ENCODE results near the gene KIAA0513. TPM values are rescaled to one million over a fixed set of nuclear protein-coding genes. Genes with fewer than 3 reads are reported as not detected.

KIAA0513 gene
- polyA plus RNA-seq, 1 experiment: 10.0 TPM

GRCh38 chr16:85003725-85004586, 23.6 kb upstream of the KIAA0513 start:
- no peak for DNase-seq (ENCODE audit: low read depth, low spot score)
- TF ChIP-seq, protein P1, sequence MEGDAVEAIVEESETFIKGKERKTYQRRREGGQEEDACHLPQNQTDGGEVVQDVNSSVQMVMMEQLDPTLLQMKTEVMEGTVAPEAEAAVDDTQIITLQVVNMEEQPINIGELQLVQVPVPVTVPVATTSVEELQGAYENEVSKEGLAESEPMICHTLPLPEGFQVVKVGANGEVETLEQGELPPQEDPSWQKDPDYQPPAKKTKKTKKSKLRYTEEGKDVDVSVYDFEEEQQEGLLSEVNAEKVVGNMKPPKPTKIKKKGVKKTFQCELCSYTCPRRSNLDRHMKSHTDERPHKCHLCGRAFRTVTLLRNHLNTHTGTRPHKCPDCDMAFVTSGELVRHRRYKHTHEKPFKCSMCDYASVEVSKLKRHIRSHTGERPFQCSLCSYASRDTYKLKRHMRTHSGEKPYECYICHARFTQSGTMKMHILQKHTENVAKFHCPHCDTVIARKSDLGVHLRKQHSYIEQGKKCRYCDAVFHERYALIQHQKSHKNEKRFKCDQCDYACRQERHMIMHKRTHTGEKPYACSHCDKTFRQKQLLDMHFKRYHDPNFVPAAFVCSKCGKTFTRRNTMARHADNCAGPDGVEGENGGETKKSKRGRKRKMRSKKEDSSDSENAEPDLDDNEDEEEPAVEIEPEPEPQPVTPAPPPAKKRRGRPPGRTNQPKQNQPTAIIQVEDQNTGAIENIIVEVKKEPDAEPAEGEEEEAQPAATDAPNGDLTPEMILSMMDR (IDR thresholded peaks at IDR 0.05; ENCODE audit: low read depth, low read length): no peak
- no peaks in the 10 kb centered on the region; the same call in 1 of the 2 replicates for H3K9me3 ChIP-seq (ENCODE audit: control insufficient read depth, insufficient read depth, low read length)
- CTCF ChIA-PET: interaction anchor here (0.8 to 1.5 kb wide), 2 partner anchors 8 to 265 kb away, joined by 4 to 6 read pairs; no protein-coding TSS in a partner anchor
- peak overlapping the region; percentile 97 for H3K27ac ChIP-seq (ENCODE audit: low read depth, low read length)
- H3K27me3 ChIP-seq (ENCODE audit: control insufficient read depth, insufficient read depth, low read length): no peaks in the 10 kb centered on the region
- POLR2A ChIA-PET: interaction anchor here (0.6 to 4.3 kb wide), 2 partner anchors 9 to 31 kb away, joined by 4 to 27 read pairs; no protein-coding TSS in a partner anchor
- peak overlapping the region; percentile 32 for H3K4me3 ChIP-seq (ENCODE audit: low read depth, low read length)

- ChIA-PET POLR2A (interaction anchor here (0.5 to 4.3 kb wide), 3 partner anchors 10 to 274 kb away, joined by 4 to 27 read pairs (median 5); no protein-coding TSS in a partner anchor), CTCF (interaction anchor here (0.6 to 1.7 kb wide), 4 partner anchors 8 to 266 kb away, joined by 3 to 9 read pairs (median 5); no protein-coding TSS in a partner anchor)
- Histone ChIP-seq H3K27ac (ENCODE audit: low read depth, low read length) (peak overlapping the region; percentile 97), H3K4me3 (ENCODE audit: low read depth, low read length) (peak overlapping the region; percentile 5; the same call in 1 of the 2 replicates), H3K27me3 (ENCODE audit: control insufficient read depth, insufficient read depth, low read length) (no peaks in the 10 kb centered on the region), H3K9me3 (ENCODE audit: control insufficient read depth, insufficient read depth, low read length) (no peaks in the 10 kb centered on the region; the same call in 1 of the 2 replicates)
- TF ChIP-seq, protein P1 (IDR thresholded peaks at IDR 0.05; ENCODE audit: low read depth, low read length): no peak
- peak; percentile 88 for DNase-seq (ENCODE audit: low read depth, low spot score)
Measured at GRCh38 chr16:85004587-85005205, 22.9 kb upstream of the KIAA0513 start.

DNA sequence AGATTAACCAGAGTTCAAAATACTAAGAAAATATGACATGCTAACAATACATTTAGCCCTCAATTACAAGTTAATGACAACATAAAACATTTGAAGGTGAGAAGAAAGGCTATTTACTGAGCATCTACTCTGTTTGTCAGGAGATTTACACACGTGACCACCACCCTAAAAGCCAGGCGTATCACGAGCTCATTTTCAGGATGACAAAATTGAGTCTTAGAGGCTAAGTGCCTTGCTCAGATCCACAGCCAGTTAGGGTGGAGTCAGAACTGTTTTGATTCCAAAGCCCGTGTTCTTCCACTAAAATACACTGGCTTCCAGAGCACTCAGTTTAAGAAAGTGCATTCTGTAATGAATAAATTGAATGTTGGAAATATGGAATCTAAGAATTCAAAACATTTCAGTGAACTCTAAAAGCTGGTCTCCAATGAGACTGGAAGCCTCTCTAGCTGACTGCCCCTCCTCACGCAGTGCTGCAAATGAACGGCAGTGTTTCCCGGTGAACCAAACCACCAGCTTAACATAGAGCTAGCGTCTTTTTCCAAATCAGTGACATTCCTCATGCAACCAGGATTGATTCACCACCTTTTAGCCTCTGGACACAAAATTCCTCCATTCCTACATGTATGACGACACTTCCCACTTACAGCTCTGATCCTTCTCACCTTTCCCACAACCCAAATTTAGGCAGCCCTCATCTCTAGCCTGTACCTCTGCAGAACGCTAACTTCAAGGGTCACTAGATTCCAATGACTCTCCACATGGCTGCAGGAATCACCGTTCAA, 22.1 kb upstream of the KIAA0513 start:
- Histone ChIP-seq H3K9me3 (ENCODE audit: control insufficient read depth, insufficient read depth, low read length) (no peaks in the 10 kb centered on the region; the same call in 1 of the 2 replicates), H3K27me3 (ENCODE audit: control insufficient read depth, insufficient read depth, low read length) (no peaks in the 10 kb centered on the region), H3K4me3 (ENCODE audit: low read depth, low read length) (no peak overlapping the region), H3K27ac (ENCODE audit: low read depth, low read length) (peak overlapping the region; percentile 97)
- ChIA-PET POLR2A (interaction anchor here (0.5 to 4.3 kb wide), 2 partner anchors 11 to 275 kb away, joined by 5 to 27 read pairs; no protein-coding TSS in a partner anchor), CTCF (interaction anchor here (0.6 to 1.7 kb wide), 3 partner anchors 33 to 267 kb away, joined by 3 to 9 read pairs (median 4); no protein-coding TSS in a partner anchor)
- DNase-seq (ENCODE audit: low read depth, low spot score): no peak
- TF ChIP-seq, protein P1 (IDR thresholded peaks at IDR 0.05; ENCODE audit: low read depth, low read length): no peak

DNA sequence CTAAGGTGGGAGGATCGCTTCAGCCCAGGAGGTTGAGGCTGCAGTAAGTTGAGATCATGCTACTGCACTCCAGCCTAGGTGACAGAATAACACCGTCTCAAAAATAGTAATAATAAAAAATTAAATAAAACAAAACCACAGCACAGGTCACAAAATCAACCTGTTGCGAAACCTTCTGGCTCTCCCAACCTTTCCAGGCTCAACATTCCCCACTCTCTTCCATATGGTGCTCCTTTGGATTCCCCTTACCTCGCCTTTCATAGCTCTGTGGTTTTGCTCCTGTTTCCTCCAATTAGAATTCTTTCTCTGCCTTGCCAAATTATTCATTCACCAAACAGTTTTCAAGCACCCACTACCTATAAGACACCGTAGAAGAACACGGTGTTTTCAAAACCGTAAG, 21.0 kb upstream of the KIAA0513 start:
- CTCF ChIA-PET: interaction anchor here (1.7 to 2.2 kb wide), 2 partner anchors 21 to 36 kb away, joined by 6 to 9 read pairs; partner anchors contain the start of gene KIAA0513
- no peaks in the 10 kb centered on the region; the same call in 1 of the 2 replicates for H3K9me3 ChIP-seq (ENCODE audit: control insufficient read depth, insufficient read depth, low read length)
- H3K27me3 ChIP-seq (ENCODE audit: control insufficient read depth, insufficient read depth, low read length): no peaks in the 10 kb centered on the region
- no peak for DNase-seq (ENCODE audit: low read depth, low spot score)
- H3K27ac ChIP-seq (ENCODE audit: low read depth, low read length): peak overlapping the region; percentile 97
- POLR2A ChIA-PET: interaction anchor here (4.3 kb wide), 1 partner anchor 12 kb away, joined by 27 read pairs; no protein-coding TSS in a partner anchor
- H3K4me3 ChIP-seq (ENCODE audit: low read depth, low read length): no peak overlapping the region
- TF ChIP-seq, protein P1 (IDR thresholded peaks at IDR 0.05; ENCODE audit: low read depth, low read length): no peak
